GM10248 (cell line): ENCODE results near the gene DLGAP1.

Experiments used
- CTCF ChIA-PET: fragments of 300-600 bp; sonication (Branson Sonifier 250); formaldehyde crosslinking; extraction: SDS; loops from one replicate; lab custom pipeline; 2021; ENCODE audit warnings: antibody characterized with exemption; lab: Yijun Ruan, JAX
- POLR2A ChIA-PET: fragments of 350-650 bp; sonication (Branson Sonifier 250); formaldehyde crosslinking; extraction: SDS; loops from one replicate; lab custom pipeline; 2020; ENCODE audit warnings: antibody characterized with exemption; lab: Yijun Ruan, JAX
- DNase-seq: peaks from one replicate; pipeline ENCODE4 v3.0.0; 2012; ENCODE audit errors: extremely low spot score
- CTCF ChIP-seq: IDR thresholded peaks from 2 replicates; pipeline ENCODE4 v1.5.1; 2012; ENCODE audit warnings: mild to moderate bottlenecking, low read depth; ENCODE audit errors: extremely low read depth, missing control alignments, control extremely low read depth

The DLGAP1 gene

DNA sequence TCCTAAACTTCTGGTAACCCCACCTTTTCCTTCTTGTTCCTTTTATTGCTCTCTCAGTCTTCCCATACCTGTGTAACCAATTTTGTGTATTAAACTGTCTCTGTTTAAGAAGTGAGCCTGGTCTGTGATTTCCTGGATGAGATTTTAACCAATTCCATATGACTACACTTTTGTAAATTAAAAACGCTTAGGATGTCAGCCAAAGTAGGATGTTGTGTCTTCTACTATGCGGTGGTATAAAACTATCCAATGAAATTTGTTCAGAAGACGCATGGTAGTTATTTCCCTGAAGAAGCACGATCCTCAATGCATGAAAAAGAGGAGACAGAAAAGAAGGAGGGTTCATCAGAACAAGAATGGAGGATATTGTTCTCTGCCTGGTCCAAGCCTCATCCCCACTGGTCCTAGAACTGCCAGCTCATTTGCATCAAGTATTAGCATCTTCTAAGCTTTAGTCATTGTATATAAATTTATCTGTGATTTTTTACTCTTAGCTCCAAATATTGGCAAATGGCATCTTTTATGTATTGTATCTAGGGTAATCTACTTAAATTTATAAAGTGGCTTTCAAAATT is 877.7 kb downstream of the DLGAP1 start:
- ChIA-PET POLR2A (no interaction called here), CTCF (interaction anchor here (1.4 to 2.9 kb wide), 5 partner anchors 8 to 295 kb away, joined by 3 to 15 read pairs (median 4); no protein-coding TSS in a partner anchor)
- no peak for TF ChIP-seq CTCF
- DNase-seq = no peak

- ChIA-PET CTCF (interaction anchor here (1.7 kb wide), 1 partner anchor 13 kb away, joined by 11 read pairs; no protein-coding TSS in a partner anchor), POLR2A (no interaction called here)
- DNase-seq = no peak
- TF ChIP-seq CTCF = no peak
Measured at GRCh38 chr18:3572761-3573160, 882.3 kb downstream of the DLGAP1 start.

- ChIA-PET CTCF (no interaction called here), POLR2A (no interaction called here)
- TF ChIP-seq CTCF = no peak
- no peak for DNase-seq
Measured at GRCh38 chr18:3566851-3567250, 888.3 kb downstream of the DLGAP1 start.

DNA sequence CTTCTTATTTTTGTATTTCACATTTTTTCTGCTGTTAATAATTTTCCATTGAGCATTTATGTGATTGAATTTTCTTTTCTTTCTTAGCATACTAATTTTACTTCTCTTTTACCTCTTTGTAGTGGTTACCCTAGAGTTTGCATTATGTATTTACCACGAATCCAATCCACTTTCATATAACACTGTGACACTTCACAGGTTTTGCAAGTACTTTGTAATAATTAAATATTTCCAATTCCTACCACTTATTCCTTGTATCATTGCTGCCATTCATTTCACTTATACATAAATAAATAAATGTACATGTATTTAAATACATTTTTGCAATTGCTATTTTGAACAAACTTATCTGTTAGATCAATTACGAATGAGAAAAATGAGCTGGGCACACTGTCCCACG is 894.4 kb downstream of the DLGAP1 start:
- CTCF ChIA-PET = no interaction called here
- no peak for TF ChIP-seq CTCF
- POLR2A ChIA-PET = no interaction called here
- DNase-seq = no peak

GRCh38 chr18:3554811-3555427 is 900.2 kb downstream of the DLGAP1 start:
- CTCF ChIA-PET = no interaction called here
- DNase-seq = no peak
- no peak for TF ChIP-seq CTCF
- POLR2A ChIA-PET = no interaction called here

- no peak for TF ChIP-seq CTCF
- no peak for DNase-seq
- CTCF ChIA-PET = no interaction called here
- POLR2A ChIA-PET = no interaction called here
Measured at GRCh38 chr18:3554091-3554601, 901.0 kb downstream of the DLGAP1 start.
